HG02840 (cell line): ENCODE results near the gene DXO.

Experiments used
- ATAC-seq: cut with Tn5 transposase; IDR thresholded peaks from one replicate; pipeline ENCODE4 v1.9.1; 2021; ENCODE audit warnings: mild to moderate bottlenecking, moderate library complexity, moderate number of reproducible peaks; ENCODE audit not compliant: unreplicated experiment, low FRiP score

The DXO gene

GRCh38 chr6:31961616-31962015 is 10.3 kb downstream of the DXO start:
- ATAC-seq: no peak

- ATAC-seq: peak; percentile 87
Measured at GRCh38 chr6:31958741-31959739, 12.9 kb downstream of the DXO start, which contains the start of the genes NELFE and SKIC2. Gene NELFE, minus strand, starts transcription at chr6:31958971. Its CDS starts 525 bp downstream, at chr6:31958446. Gene SKIC2, plus strand, starts transcription at chr6:31959175. Its CDS starts 18 bp downstream, at chr6:31959193.

GRCh38 chr6:31958412-31958740 is 13.6 kb downstream of the DXO start:
- ATAC-seq: peak; percentile 19

- ATAC-seq: no peak
Measured at GRCh38 chr6:31956796-31957195, 15.1 kb downstream of the DXO start.

- ATAC-seq: no peak
Measured at GRCh38 chr6:31954511-31954910, 17.4 kb downstream of the DXO start.

- no peak for ATAC-seq
Measured at GRCh38 chr6:31952890-31953289, 19.0 kb downstream of the DXO start.

GRCh38 chr6:31952140-31952805 is 19.7 kb downstream of the DXO start:
- no peak for ATAC-seq

- ATAC-seq: no peak
Measured at GRCh38 chr6:31949926-31950548, 21.9 kb downstream of the DXO start.

GRCh38 chr6:31948753-31949413 is 23.1 kb downstream of the DXO start:
- no peak for ATAC-seq

GRCh38 chr6:31948306-31948705 is 23.6 kb downstream of the DXO start:
- ATAC-seq: no peak

- ATAC-seq: no peak
Measured at GRCh38 chr6:31947864-31948263, 24.1 kb downstream of the DXO start.

- ATAC-seq: no peak
Measured at GRCh38 chr6:31947070-31947675, 24.8 kb downstream of the DXO start.

- no peak for ATAC-seq
Measured at GRCh38 chr6:31946370-31946885, 25.5 kb downstream of the DXO start.

- ATAC-seq: no peak
Measured at GRCh38 chr6:31945507-31946369, 26.2 kb downstream of the DXO start, which contains the start of gene CFB. Gene CFB, plus strand, starts transcription at chr6:31946095. Its CDS starts 127 bp downstream, at chr6:31946222.

GRCh38 chr6:31945154-31945506 is 26.8 kb downstream of the DXO start:
- ATAC-seq: no peak

GRCh38 chr6:31943742-31944141 is 28.2 kb downstream of the DXO start:
- ATAC-seq: no peak

GRCh38 chr6:31940256-31940664 is 31.7 kb downstream of the DXO start:
- ATAC-seq: no peak

- no peak for ATAC-seq
Measured at GRCh38 chr6:31935823-31936222, 36.1 kb downstream of the DXO start.

- no peak for ATAC-seq
Measured at GRCh38 chr6:31935021-31935420, 36.9 kb downstream of the DXO start.
